Testis (tissue), 2 donors: ENCODE results near the gene POLR3A.

ENCODE experiments used
- CTCF ChIP-seq, 3 experiments: fragments of 450-650 bp in 2 of 3; fragments of 200-600 bp in 1 of 3; sonication (generic) in 1 of 3; IDR thresholded peaks; one replicate each; pipeline ENCODE4 v1.5.1; 2016 to 2019; ENCODE audit warnings: antibody characterized with exemption in 3 of 3, mild to moderate bottlenecking in 2 of 3, moderate library complexity in 1 of 3
- POLR2A ChIP-seq: fragments of 450-650 bp; IDR thresholded peaks from one replicate; pipeline ENCODE4 v1.6.1; 2017; ENCODE audit warnings: antibody characterized with exemption, mild to moderate bottlenecking, moderate library complexity

DNA sequence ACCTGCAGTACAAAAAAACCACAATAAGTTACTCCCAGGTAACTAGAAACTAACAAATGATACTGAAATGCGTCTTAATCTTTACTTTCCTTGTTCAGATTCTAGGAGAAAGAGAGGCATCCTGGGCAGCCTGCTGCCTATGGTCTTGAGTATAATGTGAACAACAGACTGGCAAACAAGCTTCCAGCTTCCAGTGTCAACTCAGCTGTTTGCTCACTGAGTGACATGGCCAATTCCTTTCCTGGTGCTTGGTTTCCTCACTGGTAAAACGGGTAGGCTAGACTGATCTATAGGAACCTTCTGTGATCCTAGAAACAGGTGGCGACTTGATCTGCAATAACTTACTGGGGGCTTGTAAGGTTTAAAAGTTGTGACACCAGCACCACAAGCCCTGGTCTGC lies 10.1 kb downstream of the POLR3A start:
- TF ChIP-seq CTCF (IDR thresholded peaks at IDR 0.05) (no peak), POLR2A (no peak)
